ENCODE results near the gene NOVA1.

Gene NOVA1

GRCh38 chr14:26593357-26593756, 4.5 kb downstream of the NOVA1 start:
- no peak for DNase-seq (ENCODE audit: low read depth in 3 of 3)

GRCh38 chr14:26589925-26590324, 7.9 kb downstream of the NOVA1 start:
- DNase-seq (ENCODE audit: low read depth in 3 of 3), result no peak

GRCh38 chr14:26577711-26578110, 20.1 kb downstream of the NOVA1 start:
- DNase-seq (ENCODE audit: low read depth in 3 of 3), result no peak

GRCh38 chr14:26554069-26554772, 43.6 kb downstream of the NOVA1 start:
- no peak for DNase-seq (ENCODE audit: low read depth in 3 of 3)

GRCh38 chr14:26549571-26549970, 48.3 kb downstream of the NOVA1 start:
- DNase-seq (ENCODE audit: low read depth in 3 of 3), result no peak

- no peak for DNase-seq (ENCODE audit: low read depth in 3 of 3)
Observed at GRCh38 chr14:26548406-26548805, 49.4 kb downstream of the NOVA1 start.

GRCh38 chr14:26538176-26538575, 59.7 kb downstream of the NOVA1 start:
- no peak for DNase-seq (ENCODE audit: low read depth in 3 of 3)

- DNase-seq (ENCODE audit: low read depth in 3 of 3), result no peak
Observed at GRCh38 chr14:26531894-26532293, 65.9 kb downstream of the NOVA1 start.

GRCh38 chr14:26528415-26529182, 69.2 kb downstream of the NOVA1 start:
- DNase-seq (ENCODE audit: low read depth in 3 of 3), result no peak

- DNase-seq (ENCODE audit: low read depth in 3 of 3), result no peak
Observed at GRCh38 chr14:26527095-26527494, 70.7 kb downstream of the NOVA1 start.

GRCh38 chr14:26526137-26526536, 71.7 kb downstream of the NOVA1 start:
- DNase-seq (ENCODE audit: low read depth in 3 of 3), result no peak

GRCh38 chr14:26525085-26525484, 72.7 kb downstream of the NOVA1 start:
- DNase-seq (ENCODE audit: low read depth in 3 of 3), result no peak

GRCh38 chr14:26522967-26523366, 74.9 kb downstream of the NOVA1 start:
- DNase-seq (ENCODE audit: low read depth in 3 of 3), result no peak

GRCh38 chr14:26517771-26518170, 80.1 kb downstream of the NOVA1 start:
- no peak for DNase-seq (ENCODE audit: low read depth in 3 of 3)

- no peak for DNase-seq (ENCODE audit: low read depth in 3 of 3)
Observed at GRCh38 chr14:26500028-26500427, 97.8 kb downstream of the NOVA1 start.

GRCh38 chr14:26499546-26499945, 98.3 kb downstream of the NOVA1 start:
- DNase-seq (ENCODE audit: low read depth in 3 of 3), result no peak

GRCh38 chr14:26486922-26487321, 110.9 kb downstream of the NOVA1 start:
- no peak for DNase-seq (ENCODE audit: low read depth in 3 of 3)

- DNase-seq (ENCODE audit: low read depth in 3 of 3), result no peak
Observed at GRCh38 chr14:26484562-26484961, 113.3 kb downstream of the NOVA1 start.

GRCh38 chr14:26478967-26479366, 118.9 kb downstream of the NOVA1 start:
- DNase-seq (ENCODE audit: low read depth in 3 of 3), result no peak

- DNase-seq (ENCODE audit: low read depth in 3 of 3), result no peak
Observed at GRCh38 chr14:26466862-26467261, 131.0 kb downstream of the NOVA1 start.

GRCh38 chr14:26463136-26463535, 134.7 kb downstream of the NOVA1 start:
- DNase-seq (ENCODE audit: low read depth in 3 of 3), result no peak

GRCh38 chr14:26454105-26454504, 143.7 kb downstream of the NOVA1 start:
- no peak for DNase-seq (ENCODE audit: low read depth in 3 of 3)

- DNase-seq (ENCODE audit: low read depth in 3 of 3), result no peak
Observed at GRCh38 chr14:26448181-26448855, 149.5 kb downstream of the NOVA1 start.
